ENCODE measurements around the gene CDS2. TPM values are rescaled to one million over a fixed set of nuclear protein-coding genes. Genes with fewer than 3 reads are reported as not detected.

Gene CDS2
- total RNA-seq, 2 experiments from 2014 or later: 49.4 to 51.7 TPM

DNA sequence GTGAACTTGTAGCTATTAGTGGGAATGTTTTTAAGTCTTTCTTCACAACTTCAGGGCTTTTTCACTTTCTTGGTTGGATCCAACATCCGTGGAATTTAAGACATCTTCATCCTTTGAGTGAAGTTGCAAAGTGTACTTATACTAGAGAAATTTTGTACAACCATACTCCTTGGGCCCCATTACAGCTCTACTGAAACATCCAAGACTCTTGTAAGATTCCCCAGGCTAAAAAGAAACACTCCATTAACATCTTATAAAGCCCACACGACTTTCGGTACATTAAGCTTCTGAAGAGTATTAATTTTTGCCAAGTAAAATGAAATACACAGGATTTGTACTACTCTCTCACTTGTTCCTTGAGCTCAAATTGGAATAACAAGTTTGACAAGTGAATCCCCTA lies 12.4 kb upstream of the CDS2 start:
- CTCF ChIA-PET: interaction anchor here (3.0 kb wide), 1 partner anchor 12 kb away, joined by 20 read pairs; the partner anchor contains the start of gene CDS2
- POLR2A ChIA-PET: no interaction called here

DNA sequence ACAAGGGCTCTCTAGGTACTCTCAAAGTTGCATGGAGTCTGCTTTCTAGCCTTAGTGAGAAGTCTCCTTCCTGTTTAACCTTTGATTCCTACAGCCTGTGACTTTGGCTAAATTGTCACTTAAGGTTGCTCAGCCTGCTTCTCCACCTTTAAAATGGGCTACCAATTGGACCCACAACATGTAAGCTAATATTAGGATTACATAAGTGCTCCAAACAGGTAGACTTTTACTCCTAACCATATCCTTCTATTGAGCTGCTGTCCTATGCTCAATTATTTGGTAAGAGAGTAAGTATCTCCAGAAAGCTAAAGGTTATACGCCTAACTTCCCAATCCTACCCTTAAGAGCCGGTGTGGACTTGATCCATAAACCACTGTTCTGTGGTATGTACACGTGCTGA lies 9.9 kb upstream of the CDS2 start:
- CTCF ChIA-PET: interaction anchor here (1.5 kb wide), 1 partner anchor 10 kb away, joined by 5 read pairs; the partner anchor contains the start of gene CDS2
- POLR2A ChIA-PET: interaction anchor here (3.7 kb wide), 1 partner anchor 10 kb away, joined by 21 read pairs; the partner anchor contains the start of gene CDS2

DNA sequence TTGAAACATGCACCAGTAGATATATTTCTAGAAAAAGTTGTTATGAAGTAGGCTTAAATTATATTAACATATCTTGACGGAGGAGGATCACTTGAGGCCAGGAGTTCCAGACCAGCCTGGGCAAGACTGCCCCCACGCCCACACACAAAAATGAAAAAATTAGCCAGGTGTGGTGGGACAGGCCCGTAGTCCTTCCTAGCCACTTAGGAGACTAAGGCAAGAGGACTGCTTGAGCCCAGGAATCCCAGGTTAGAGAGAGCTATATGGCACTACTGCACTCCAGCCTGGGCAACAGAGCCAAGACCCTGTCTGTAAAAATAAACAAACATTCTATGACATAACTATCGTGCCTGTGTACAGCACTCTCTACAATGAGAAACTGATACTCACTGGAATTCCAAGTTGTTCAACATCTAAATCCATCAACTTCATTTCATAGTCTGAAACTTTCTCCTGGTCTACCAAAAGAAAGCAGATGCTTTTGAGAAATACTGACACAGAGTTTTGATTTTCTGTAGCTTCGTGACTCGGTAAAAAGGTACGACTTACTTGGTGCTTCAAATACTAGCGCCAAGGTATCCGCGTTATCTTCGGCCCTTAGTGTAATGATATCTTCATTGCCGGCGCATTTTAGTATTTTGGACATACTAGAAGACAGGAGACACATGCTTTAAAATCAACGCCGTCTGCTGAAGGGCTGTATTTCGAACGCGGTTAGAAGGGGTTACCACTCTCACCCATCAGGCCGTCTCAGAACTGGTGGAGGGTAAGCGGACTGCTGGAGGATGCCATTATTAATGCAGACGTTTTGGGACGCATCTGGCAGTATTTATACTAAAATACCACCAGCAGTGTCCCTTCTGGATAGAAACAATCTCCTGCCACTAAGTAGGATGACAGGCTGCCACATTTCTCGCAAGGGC lies 8.3 kb upstream of the CDS2 start:
- CTCF ChIA-PET: interaction anchor here (2.5 kb wide), 1 partner anchor 74 kb away, joined by 14 read pairs; no protein-coding TSS in a partner anchor
- POLR2A ChIA-PET: interaction anchor here (1.0 to 3.7 kb wide), 2 partner anchors 8 to 118 kb away, joined by 3 to 21 read pairs; partner anchors contain the start of gene CDS2

DNA sequence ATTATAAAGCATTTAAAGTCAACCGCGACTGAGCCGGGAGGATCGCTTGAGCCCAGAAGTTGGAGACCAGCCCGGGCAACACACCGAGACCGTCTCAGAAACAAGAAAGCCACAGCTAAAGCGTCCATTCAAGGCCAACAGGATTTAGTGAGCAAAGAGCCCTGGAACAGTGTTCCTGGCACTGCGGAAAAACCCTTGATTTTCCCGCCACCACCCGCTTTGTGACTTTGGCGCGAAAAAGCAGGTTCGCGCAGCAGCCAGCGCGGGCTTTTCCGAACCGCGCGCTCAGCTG lies 7.7 kb upstream of the CDS2 start:
- POLR2A ChIA-PET: interaction anchor here (0.6 to 1.0 kb wide), 4 partner anchors 8 to 119 kb away, joined by 3 to 4 read pairs (median 3); no protein-coding TSS in a partner anchor

DNA sequence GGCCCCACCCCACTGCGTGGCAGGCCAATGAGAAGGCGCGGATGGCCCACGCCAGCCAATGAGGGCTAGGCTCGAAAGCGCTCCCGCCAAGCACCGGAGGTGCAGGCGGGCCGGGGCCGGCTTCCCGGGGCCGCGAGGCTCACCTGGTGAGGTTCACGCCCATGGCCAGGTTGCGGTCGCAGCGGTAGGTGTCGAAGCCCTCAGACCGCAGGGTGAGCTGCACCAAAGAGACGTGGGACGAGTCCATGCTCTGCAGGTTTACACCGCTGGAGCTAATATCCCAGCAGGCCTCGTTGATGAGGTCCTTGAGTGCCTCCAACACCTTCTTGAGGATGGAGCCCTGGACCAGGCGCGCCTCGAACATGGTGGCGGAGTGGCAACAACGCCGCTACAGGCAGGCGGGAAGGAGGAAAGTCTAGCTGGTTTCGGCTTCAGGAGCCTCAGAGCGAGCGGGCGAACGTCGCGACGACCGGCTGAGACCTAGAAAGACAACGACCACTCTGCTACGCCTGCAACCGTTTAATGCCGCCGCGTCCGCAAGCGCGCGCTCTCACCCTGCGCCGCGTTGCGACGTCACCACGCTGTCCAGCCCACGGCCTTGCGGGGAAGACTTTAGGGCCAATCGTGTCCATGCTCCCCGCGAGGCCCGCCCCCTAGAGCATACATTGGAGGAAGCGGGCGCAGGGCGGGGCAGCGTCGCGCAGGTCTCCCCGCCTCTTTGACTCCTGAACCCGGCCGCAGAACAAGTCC lies 7.2 kb upstream of the CDS2 start, which contains the start of gene PCNA:
TSS of gene PCNA (minus strand) at position 524 of the 750 bp plus-strand sequence. CDS start at position 364, 160 bp downstream.
- ChIA-PET POLR2A (interaction anchor here (0.6 to 1.0 kb wide), 4 partner anchors 9 to 119 kb away, joined by 3 to 4 read pairs (median 3); no protein-coding TSS in a partner anchor), CTCF (interaction anchor here (2.5 kb wide), 1 partner anchor 72 kb away, joined by 14 read pairs; no protein-coding TSS in a partner anchor)

More for the DNA sequence above, 7.7 kb upstream of the CDS2 start:
- CTCF ChIA-PET: interaction anchor here (2.5 kb wide), 1 partner anchor 73 kb away, joined by 14 read pairs; no protein-coding TSS in a partner anchor

DNA sequence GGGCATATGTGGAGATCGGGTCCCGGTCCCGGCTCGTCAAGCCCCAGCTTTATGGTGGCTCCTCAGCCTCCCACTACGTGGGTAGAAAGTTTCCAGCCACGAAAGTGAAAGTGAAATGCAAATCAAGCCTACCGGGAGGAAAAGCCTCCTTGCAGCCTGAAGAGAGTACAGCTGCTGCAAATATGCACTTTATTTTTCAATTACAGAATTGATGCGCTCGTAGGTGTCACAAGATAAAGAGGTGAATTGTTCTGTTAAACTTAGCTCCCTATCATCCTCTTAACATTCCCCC lies 6.7 kb upstream of the CDS2 start:
- CTCF ChIA-PET: interaction anchor here (2.5 kb wide), 1 partner anchor 72 kb away, joined by 14 read pairs; no protein-coding TSS in a partner anchor
- POLR2A ChIA-PET: interaction anchor here (0.9 kb wide), 1 partner anchor 15 kb away, joined by 3 read pairs; no protein-coding TSS in a partner anchor

DNA sequence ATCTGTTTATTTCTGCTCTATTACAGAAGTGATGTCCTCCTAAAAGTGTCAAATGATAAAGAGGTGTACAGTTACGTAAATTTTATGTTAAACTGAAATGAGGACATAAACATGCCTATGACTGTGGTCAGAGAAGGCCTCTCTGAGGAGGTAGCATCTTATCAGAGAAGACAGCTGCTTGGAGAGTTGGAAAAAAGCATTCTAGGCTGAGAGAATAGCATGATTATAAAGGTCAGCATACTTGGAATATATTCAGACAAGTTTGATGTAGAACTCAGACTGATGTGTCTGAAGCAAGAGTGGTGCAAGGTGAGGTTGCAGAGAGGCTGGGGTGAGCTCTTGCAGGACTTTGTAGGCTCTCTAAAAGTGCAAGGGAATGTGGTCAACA lies 3.9 kb upstream of the CDS2 start:
- ChIA-PET CTCF (no interaction called here), POLR2A (no interaction called here)

DNA sequence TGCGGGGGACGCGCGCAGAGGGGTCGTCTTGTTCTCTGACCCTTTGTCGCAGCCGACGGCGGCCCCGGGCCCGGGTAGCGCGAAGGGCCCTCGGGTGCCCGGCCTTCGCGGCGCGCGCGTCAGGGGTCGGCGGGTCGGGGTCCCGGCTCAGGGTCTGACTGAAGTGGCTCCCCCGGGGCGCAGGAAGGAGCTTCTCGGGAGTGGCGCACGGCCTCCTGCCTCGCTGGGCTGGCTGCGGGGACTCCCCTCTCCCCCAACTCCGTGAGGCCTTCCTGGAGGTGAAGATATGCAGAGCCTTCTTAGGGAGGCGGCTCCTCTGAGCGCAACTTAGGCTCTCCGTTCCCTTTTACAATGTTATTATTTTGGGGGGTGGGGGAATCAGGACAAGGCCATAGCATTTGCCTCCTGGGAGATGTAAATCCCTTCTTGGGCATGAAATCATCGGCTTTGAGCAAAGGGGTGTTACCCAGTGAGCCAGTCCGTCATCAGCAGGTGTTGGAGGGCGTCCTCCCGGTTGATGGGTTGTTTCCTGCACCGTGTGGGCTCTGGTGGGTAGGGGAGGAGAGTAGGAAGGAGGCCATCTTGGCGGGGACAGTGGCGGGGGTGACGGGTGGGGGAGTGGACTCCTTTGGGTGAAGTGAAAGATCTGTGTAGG lies 523 bp downstream of the CDS2 start:
- POLR2A ChIA-PET: interaction anchor here (0.7 to 2.1 kb wide), 5 partner anchors 10 to 1360 kb away, joined by 3 to 21 read pairs (median 7); partner anchors contain the start of gene ADISSP
- CTCF ChIA-PET: interaction anchor here (0.9 to 3.2 kb wide), 13 partner anchors 10 to 95 kb away, joined by 3 to 20 read pairs (median 6); no protein-coding TSS in a partner anchor

DNA sequence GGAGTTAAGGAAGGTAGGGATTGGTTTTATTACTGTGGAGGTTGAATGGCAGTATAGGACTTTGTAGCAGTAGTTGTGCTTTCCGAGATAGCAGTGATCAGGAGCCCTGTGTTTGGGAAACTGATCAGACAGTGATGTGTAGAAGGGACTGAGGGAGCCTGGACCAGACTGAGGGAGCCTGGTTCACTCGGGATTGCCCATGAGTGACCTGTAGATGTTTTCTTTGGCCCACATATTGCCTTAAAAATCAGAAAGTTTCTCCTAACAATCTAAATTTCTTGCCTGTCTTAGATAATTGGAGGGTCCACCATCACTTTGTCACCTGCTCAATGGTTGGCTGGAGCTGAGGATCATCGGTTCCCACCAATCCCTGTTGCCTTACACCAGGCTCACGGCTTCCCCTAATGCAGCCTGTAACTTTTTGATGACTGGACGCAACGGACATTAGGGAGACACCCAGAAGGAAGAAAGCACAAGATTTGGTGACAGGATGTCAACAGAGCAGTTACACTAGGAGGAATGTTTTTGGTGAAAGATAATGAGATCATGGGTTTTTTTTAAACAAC lies 1.1 kb downstream of the CDS2 start:
- POLR2A ChIA-PET: interaction anchor here (1.6 to 2.1 kb wide), 2 partner anchors 11 to 65 kb away, joined by 10 to 21 read pairs; no protein-coding TSS in a partner anchor

DNA sequence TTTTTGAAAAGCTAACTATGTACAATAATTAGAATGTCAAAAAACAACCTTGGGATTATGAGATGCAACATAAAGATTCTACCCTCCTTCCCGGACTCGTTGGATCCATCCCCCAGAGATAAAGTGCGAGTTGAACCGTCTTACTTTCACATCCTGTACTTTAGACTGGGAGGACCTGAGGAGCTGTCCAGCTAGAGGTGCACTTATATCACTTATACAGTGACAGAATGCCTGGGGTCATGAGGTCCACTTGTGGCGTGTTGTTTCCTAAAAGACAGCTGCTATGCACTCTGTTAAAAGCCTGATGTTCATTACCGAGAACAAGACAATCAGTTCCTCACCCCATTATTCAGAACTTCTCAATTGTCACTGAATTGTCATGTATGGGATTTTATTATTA lies 2.1 kb downstream of the CDS2 start:
- CTCF ChIA-PET: interaction anchor here (0.6 to 1.9 kb wide), 2 partner anchors 14 to 64 kb away, joined by 3 to 7 read pairs; no protein-coding TSS in a partner anchor
- POLR2A ChIA-PET: interaction anchor here (0.6 kb wide), 1 partner anchor 14 kb away, joined by 3 read pairs; no protein-coding TSS in a partner anchor

More for the DNA sequence above, 1.1 kb downstream of the CDS2 start:
- CTCF ChIA-PET: interaction anchor here (1.8 to 3.2 kb wide), 4 partner anchors 13 to 95 kb away, joined by 6 to 20 read pairs (median 10); no protein-coding TSS in a partner anchor

DNA sequence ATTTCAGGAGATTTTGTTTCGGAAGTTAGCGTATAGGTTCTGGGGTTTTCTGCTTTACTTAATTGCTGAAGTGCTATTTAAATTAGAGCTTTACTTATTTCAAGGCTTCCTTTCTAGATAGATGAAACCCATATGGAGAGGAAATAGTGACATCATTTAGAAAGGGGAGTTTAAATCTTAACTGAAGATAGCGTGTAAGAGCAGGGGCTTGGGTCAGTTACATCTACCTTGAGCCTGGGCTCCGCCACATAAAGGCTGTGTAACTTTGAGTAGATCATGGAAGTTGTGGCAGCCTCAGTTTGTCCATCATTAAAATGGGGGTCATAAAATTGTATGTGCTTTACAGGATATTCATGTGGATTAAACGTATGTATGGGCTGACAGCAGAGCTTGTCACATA lies 4.7 kb downstream of the CDS2 start:
- POLR2A ChIA-PET: no interaction called here
- CTCF ChIA-PET: interaction anchor here (0.6 to 1.6 kb wide), 3 partner anchors 9 to 60 kb away, joined by 4 to 7 read pairs (median 4); no protein-coding TSS in a partner anchor

DNA sequence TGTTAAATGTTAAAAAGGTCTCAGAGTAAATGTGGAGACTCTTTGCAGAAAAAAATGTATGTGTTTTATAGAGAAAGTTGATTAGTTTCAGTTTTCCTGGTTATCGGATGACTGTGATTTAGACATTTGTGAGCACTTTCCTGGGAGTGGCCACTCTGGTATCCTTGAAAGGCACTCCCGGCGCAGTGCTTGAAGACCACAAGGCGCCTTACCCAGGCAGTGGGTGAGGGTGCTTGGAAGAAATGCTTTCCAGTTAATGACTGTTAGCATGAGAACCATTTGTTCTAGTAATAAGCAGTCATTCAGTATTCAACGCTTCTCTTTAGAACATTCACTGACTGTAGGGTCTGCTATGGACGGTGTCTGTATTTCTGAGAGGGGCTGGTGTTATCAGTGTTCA lies 7.2 kb downstream of the CDS2 start:
- CTCF ChIA-PET: no interaction called here
- POLR2A ChIA-PET: no interaction called here

DNA sequence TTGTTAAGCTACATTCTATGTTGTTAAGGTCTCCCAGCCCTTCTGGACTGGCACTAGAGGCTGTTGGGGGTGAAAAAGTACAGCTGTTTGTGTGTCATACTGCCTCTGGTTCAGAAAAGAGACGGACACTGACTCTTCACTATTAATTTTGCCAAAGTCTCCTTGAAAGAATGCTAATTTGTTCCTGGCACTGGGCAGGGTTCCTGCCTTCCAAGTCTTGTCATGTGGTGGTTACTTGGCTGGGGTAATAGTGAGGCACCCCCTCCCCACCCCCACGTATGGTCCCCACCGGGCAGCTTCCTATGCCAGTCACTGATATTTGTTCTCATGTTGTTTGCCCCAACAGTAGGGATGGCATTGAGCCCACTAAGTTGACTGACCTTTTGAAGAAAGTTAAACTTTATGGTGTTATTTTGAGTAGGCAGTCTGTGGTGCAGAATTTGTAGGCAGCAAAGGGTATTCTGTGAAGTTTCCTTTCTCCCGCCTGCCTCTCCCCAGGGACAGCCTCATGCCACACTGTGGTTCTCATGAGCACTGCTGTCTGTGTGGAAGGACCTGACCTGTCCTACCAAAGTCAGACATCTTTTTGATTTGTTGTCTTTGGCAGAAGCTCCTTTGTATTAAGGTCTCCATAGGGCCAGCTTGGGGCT lies 8.7 kb downstream of the CDS2 start:
- POLR2A ChIA-PET: no interaction called here

DNA sequence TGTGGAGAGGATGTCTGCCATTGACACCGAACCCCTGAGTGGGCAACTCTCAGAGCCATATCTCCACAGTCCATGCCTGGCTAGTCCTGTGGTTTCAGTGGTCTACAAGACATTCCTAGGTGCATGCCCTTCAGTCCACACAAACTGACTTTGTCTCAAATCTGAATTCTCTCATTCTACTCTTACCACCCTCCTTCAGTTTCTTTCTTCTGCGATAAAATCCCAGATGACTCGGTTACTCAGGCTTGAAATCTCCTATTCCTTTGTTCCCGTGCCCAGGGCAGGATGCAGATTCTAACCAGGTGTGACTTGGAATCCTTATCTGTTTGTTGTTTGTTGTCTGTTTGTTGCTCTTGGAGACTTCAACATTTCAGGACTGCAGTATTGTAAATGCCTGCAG lies 9.3 kb downstream of the CDS2 start:
- CTCF ChIA-PET: interaction anchor here (0.7 kb wide), 1 partner anchor 10 kb away, joined by 5 read pairs; the partner anchor contains the start of gene CDS2
- POLR2A ChIA-PET: interaction anchor here (1.2 kb wide), 1 partner anchor 10 kb away, joined by 3 read pairs; the partner anchor contains the start of gene CDS2

More for the DNA sequence above, 8.7 kb downstream of the CDS2 start:
- CTCF ChIA-PET: no interaction called here

DNA sequence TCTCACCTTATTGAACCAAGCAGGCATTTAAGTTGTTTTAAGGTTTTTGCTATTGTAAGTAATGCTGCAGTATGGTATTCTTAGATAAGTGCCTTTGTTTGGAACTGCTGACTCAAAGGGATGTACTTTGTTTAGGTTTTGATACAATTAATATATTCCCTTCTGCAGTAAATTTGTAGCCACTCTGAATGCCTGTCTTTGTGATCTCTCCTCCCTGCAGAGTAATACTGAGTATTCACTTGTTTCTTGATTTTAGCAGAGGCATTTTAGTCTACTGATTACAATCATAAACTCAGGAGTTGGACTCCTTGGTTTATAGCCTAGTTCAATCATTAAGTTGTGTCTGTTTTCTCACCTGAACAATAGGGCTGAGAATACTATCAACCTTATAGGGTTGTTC lies 13.4 kb downstream of the CDS2 start:
- ChIA-PET POLR2A (no interaction called here), CTCF (interaction anchor here (1.8 kb wide), 1 partner anchor 14 kb away, joined by 6 read pairs; the partner anchor contains the start of gene CDS2)

DNA sequence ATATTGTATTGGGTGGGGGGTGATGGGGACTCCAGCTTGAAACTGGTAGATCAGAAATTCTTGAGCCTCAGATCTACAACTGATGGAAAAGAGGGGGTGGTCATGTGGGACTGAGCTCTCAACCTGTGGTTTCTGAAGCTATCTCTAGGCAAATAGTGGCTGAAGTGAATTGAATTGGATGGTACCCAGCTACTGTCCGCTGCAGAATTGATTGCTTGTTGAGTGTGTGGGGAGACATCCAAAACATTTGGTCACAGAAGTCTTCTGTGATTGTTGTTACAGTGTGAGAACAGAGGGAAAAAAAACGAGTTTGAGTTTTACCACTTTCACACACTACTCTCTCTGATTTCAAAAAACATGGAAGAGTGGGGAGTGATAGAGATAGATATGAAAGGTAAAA lies 14.8 kb downstream of the CDS2 start:
- ChIA-PET POLR2A (no interaction called here), CTCF (interaction anchor here (0.9 to 1.8 kb wide), 2 partner anchors 10 to 15 kb away, joined by 4 to 6 read pairs; partner anchors contain the start of gene CDS2)

DNA sequence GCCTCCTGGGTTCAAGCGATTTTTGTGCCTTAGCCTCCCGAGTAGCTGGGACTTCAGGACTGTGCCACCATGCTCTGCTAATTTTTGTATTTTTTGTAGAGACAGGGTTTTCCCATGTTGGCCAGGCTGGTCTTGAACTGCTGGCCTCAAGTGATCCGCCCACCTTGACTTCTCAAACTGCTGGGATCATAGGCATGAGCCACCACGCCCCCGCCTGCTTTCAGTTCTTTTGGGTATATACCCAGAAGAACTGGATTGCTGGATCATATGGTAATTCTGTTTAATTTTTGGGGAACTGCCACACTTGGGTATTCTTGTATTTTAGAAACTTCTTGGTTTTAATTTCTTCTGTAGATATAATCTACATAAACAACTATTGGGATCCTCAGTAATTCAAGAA lies 17.0 kb downstream of the CDS2 start:
- ChIA-PET POLR2A (interaction anchor here (1.1 kb wide), 1 partner anchor 10 kb away, joined by 3 read pairs; no protein-coding TSS in a partner anchor), CTCF (interaction anchor here (1.0 kb wide), 1 partner anchor 17 kb away, joined by 4 read pairs; the partner anchor contains the start of gene CDS2)

Data from activated CD8-positive, alpha-beta memory T cell treated with anti-CD3 and anti-CD28 coated beads for 36 hours (primary cell).